GM18511 (cell line): ENCODE results near the gene MYO1E.

Source experiments
- ATAC-seq: cut with Tn5 transposase; IDR thresholded peaks from one replicate; pipeline ENCODE4 v1.9.1; 2021; ENCODE audit warnings: mild to moderate bottlenecking, moderate library complexity; ENCODE audit not compliant: unreplicated experiment

Gene MYO1E

DNA sequence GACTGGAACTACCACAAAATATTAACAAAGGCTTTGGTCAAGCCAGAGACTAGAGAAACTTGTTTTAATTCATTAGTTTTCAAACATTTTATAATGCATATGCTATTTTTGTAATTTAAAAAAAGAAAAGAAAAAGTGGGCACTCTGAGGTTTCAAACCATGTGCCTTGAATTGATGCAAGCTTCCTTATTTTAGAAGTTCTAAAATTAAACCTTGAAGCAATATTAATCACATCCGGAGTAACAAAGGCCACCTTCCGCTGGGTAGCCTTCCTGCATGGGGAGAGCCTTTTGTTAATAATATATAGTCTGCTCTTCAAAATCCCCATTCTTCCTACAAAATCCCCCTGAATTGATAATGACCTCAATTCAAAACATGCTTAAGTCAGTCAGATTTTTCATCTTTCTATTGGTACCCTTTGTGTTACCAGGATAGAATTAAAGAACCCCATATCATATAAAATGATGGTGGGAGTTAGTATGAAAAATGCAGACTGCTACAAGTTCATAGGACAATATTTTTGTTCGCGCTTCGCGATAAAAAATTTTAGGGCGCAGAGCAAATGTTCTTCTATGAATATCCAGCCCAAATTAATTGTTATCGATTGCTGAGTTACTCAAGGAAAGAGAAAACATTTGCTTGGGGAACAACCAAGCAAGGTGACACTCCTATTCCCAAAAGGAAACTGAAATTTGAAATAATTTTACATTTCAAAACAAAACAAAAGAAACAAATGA lies 135.4 kb downstream of the MYO1E start:
- peak; percentile 77 for ATAC-seq

- no peak for ATAC-seq
Observed at GRCh38 chr15:59236394-59236793, 136.3 kb downstream of the MYO1E start.

GRCh38 chr15:59232476-59232875 lies 140.2 kb downstream of the MYO1E start:
- no peak for ATAC-seq

- ATAC-seq = no peak
Observed at GRCh38 chr15:59230531-59231055, 142.1 kb downstream of the MYO1E start.

- ATAC-seq = no peak
Observed at GRCh38 chr15:59229453-59229852, 143.2 kb downstream of the MYO1E start.

DNA sequence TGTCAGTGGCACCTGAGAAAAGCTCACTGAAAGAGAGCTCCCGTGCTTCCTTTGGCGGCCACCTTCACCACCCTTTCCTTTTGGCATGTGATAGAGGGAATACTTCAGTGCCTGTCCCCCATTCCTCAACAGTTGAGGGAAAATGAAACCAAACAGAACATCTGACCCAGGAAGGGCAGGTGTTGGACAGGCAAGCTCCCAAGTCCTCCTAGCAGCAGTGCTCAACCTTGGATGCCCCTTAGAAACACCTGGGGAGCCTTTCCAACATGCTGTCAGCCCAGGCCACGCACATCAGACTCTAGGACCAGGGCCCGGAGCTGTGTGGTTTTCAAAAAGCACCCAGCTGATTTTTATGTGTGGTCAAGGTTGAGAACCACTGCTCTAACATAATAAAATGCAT lies 143.7 kb downstream of the MYO1E start:
- ATAC-seq = no peak

DNA sequence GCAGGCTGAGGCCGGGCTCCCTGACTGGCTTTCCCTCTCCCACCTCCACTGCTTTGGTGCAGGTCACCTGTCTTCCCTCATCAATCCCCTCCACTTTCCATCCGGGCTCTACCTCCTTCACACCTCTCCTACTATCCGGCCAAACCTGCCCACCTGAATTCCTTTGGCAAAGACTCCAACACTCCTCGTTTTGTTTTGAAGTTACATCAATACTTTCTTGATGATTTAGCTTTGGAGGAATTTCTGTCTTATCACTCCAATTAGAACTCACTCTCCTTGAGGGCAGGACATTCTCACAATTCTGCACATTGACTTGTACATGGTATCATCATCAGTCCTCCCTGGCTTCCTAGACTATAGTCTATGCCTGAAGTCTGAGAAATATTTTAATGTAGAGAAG lies 145.7 kb downstream of the MYO1E start:
- no peak for ATAC-seq

DNA sequence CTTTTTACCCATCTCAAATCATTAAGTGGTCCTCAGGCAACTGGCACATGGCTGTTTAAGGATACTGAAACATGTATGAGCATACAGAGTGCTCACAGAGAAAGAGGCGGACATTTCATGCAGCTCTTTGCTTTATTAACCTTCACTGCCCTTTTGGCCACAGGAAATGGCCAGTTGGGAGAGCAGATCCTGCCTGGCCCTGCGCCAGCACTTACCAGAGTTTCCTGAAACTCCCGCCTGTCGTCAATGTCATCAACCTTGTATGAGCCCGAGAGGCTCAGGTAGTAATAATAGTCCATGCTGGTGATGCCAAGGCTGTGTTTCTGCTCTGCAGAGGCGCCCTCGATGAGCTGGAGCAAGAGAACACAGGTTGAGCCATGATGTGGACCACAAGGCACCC lies 148.2 kb downstream of the MYO1E start:
- no peak for ATAC-seq

DNA sequence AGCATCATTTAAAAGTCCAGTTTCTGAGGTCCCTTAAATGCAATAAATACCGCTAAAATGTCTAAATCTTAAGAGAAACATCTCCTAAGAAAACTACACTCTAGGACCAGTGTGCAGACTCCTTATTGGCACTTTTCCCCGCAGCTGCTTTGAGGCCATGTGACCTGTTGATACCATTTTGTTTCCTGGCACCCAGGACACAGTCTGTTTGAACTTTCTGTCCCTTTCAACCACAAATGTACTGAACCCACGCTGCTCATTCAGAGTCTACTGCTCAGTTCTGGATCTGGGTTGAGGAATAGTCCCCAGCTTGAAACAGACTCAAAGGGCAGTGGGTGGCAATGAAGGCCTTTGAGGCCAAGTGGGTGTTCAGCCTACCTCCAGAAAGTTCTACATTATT lies 148.9 kb downstream of the MYO1E start:
- ATAC-seq = no peak

GRCh38 chr15:59222906-59223550 lies 149.6 kb downstream of the MYO1E start:
- ATAC-seq = no peak

DNA sequence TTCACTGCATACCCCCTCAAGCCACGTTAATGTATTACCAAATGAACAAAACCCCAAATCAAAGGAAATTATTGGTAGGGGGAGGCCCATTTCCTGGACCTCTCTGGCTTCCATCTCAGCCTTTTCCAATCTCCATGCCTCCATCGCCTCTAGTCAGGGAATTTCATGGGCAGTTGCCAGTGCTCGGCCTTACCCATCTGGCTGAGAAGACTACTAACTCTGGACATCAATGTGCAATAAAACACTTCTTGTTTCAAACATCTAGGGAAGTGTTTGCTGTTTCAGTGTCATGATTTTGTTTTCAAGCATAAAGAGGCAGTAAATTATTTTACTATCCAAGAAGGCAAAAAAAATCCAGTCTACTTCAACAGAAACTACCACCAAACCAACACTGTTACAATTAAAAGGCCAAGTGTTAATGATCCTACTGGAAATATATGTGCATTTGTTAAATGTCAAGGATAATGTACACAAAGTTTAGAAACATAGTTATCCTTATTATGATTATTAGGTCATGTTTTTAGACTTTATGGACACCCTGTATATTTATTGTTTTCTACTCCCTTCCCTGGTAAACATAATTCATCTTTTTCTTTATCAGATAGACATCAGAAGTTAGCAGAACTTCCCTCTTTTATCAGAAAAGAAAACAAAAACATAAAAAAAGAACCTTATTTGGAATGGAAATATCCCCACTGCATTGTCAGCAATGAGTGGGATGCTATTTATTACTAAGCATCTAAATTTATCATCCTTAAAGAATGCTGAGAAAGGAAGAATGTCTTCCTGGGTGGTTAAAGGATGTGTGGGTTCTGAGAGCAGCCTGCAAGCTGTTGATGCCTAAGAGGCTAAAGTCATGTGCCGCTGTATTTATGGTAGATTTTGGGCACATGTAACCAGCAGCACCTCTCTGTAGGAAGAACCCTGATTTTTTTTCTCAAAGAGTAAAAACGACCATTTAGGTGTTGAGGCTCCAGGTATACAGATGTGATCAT lies 150.9 kb downstream of the MYO1E start:
- no peak for ATAC-seq

DNA sequence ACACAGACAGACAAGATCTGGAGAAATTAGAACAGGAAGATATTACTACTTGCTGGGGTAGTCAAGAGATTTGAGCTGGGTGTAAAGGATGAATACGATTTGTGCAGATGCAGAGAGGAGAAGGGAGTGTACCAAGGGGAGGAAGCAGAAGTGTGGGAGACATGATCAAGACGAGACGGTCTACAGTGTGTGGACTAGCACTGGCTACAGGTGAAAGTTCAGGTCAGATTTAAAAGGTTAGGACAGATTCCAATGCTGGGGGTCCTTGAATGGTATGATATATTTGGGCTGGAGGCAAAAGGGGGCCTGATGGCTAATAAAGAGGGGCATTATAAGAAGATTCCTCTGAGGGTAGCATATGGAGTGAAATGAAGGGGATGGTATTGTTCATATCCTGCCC lies 154.0 kb downstream of the MYO1E start:
- no peak for ATAC-seq

DNA sequence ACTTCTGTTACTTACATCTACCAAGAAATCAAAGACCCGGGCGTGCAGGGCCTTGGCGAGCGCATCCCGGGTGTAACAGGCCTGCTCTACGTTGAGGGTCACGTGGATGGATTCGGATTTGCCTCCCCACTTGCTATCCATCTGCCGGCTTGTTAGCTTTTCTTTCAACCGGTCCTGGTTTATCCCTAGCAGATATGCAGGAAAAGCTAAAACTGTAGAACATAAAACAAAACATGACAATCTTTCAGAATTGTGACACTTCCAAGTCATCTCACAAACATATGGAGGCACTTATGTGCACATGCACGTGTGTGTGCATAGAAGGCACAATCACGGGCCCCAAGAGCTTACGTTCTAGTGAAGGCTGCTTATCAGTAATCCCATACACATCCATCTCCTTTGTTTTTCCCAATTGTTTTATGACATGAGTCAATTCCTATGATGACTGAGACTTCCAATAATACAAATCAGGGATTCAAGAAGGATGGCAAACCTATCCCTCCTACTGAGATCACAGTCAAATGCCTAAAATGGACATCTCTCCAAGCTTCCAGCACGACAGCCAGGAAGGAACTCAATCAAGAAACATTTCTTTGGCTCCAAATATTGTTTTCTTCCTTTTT lies 154.7 kb downstream of the MYO1E start:
- ATAC-seq = no peak

DNA sequence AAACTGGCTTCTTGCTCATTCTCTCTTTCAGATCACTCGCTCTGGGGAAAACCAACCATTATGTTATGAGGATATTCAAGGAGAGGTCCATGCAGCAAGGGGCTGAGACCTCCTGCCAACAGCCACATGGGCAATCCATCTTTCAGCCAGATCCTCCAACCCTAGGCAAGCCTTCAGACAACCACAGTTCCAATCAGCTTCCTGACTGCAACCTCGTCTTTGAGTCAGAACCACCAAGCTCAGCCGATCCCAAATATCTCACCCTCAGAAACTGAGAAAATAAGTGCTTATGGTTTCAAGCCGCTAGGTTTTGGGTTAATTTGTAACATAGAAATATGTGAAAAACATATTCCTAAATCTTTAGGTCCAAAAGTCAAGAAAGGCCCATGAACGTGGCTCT lies 155.8 kb downstream of the MYO1E start:
- ATAC-seq = no peak

DNA sequence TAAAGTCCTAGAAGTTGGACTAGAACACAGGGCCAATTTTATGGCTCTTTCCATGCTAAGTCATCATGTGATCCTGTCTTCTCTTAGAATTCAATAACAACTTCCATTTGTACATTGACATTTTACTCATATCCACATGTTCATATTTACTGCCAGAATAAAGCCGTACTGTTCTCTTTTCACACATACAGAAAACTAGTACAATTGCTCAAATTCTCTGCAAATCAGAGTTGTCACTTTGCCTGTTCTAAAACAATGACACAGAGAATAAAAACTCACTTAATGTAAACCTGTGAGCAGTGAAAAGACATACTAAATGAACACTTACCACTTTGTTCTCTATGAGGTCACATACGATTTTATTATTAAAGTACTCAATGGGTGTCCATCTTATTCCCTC lies 162.5 kb downstream of the MYO1E start:
- no peak for ATAC-seq

GRCh38 chr15:59208613-59209249 lies 163.9 kb downstream of the MYO1E start:
- ATAC-seq = no peak

GRCh38 chr15:59206623-59207183 lies 166.0 kb downstream of the MYO1E start, which contains the start of gene LDHAL6B:
Gene LDHAL6B, plus strand, starts transcription at chr15:59206843. Its CDS starts 98 bp downstream, at chr15:59206941.
- no peak for ATAC-seq

GRCh38 chr15:59205839-59206622 lies 166.6 kb downstream of the MYO1E start:
- no peak for ATAC-seq

GRCh38 chr15:59203657-59204056 lies 169.0 kb downstream of the MYO1E start:
- no peak for ATAC-seq
